ENCODE results near the gene A2ML1. TPM values are rescaled to one million over a fixed set of nuclear protein-coding genes. Genes with fewer than 3 reads are reported as not detected.
"Not testable (repeated sequence)": the region's sequence is repeated elsewhere in the genome, so short reads cannot be mapped to it uniquely, and the experiment has no call there.

The A2ML1 gene
- 0.18 TPM in 1 of 2 replicates, not detected in the other for polyA plus RNA-seq (2014; cell fraction: cytosol; rRNA removed)
- polyA plus RNA-seq (2014; cell fraction: nucleus; rRNA removed), result not detected in 2 replicates

DNA sequence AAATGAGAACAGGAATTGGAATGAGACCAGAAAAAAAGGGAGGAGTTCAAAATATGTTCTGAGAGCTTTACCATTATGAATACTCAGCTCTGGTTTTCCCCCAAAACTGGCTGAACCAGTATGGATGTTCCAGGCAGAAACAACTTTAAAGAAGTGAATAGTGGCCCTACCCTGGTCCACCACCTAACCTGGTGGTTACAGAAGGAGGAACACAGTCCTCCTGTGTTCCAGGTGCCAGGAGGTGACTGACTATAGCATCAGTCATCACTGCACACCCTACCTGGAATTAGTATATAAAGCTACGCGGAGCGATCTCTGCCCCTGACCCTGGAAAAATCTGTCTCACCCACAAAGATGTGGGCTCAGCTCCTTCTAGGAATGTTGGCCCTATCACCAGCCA is at the start of gene A2ML1:
TSS of gene A2ML1 (plus strand) at position 324 of the 400 bp plus-strand sequence. CDS start at position 355, 31 bp downstream.
- DNase-seq (ENCODE audit: low spot score), result no peak

DNA sequence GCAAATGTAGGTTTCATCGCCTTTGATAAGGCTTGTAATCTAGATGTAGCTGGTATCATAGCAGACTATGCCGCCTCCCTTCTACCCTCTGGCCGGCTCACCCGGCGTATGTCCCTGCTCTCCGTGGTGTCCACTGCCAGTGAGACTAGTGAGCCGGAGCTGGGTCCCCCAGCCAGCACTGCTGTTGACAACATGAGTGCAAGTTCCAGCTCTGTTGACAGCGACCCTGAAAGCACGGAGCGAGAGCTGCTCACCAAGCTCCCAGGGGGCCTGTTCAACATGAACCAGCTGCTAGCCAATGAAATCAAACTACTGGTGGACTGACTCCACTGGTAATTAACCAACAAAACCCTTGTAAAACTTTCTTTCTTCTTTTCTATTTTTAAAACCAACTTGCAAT is 49.0 kb upstream of the A2ML1 start:
- no peak for DNase-seq (ENCODE audit: low spot score)

DNA sequence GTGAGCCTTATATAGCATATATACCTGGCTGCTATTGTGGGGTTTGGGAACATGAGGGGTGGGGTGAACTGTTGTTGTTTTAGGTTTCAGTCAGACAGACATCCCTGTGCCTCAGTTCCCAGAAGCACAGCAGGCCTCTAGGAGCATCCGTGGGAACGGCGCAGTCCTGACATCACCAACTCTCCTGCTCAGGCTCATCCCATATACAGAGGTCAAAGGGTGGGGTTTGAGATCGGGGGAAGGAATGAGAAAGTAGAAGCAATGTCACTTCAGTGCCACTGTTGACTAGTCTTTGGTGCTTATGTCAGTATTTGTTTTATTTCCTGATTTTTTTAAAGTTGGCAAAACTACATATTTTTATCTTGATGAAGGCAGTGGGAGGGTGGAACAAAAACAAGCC is 43.1 kb upstream of the A2ML1 start:
- no peak for DNase-seq (ENCODE audit: low spot score)

- no peak for DNase-seq (ENCODE audit: low spot score)
Observed at GRCh38 chr12:8779862-8780261, 42.6 kb upstream of the A2ML1 start.

DNA sequence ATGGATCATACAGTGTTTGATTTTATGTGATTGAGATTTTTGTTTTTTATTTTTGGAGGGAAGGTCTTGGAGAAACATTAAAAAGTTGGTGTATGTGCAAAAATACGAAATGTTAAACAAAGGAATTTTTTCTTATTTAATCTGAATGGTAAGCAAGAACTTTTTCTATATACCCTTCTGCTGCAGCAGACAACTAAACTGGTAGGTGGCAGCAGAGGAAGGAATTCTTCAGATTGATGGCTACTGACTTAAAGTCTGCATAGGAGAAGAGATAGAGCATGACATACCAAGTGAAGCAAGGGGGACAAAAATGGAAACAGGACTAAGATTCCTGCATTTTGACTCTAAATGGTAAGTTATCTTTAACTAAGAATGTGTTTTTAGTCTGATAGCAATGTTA is 42.0 kb upstream of the A2ML1 start:
- DNase-seq (ENCODE audit: low spot score), result peak; percentile 29

DNA sequence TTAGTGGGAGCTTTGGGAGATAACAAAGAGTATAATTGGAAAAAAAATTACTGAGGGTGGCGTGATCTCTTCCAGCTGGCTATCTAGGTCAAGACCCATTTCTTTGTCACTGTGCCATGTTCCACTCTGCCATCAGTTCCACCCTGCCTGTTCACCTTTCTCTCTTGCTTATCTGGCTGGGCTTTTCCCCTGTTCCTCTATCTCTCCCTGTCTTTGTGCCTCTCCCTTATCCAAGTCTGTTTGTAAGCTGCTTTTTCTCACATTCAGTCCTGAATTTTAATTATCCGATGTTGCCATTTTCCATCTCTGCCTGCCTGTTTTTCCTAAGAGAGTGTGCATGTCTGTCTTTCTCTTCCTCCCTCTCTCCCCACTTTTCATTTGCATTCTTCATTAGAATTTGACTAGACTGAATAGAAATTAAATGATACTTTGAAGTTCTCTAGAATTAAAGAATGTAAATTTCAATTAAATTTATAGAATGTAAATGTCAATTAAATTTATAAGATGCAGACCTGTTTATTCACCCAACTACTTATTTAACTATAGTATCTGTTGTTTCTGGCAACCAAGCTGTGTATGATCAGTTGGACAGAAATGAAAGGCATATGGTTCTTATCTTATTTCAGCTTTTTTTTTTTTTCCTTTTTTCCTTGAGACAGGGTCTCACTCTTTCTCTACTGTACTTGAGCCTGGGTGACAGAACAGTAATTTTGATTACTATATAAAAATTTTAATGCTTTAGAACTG is 40.9 kb upstream of the A2ML1 start:
- peak; percentile 32 for DNase-seq (ENCODE audit: low spot score)

GRCh38 chr12:8784290-8784888 is 38.0 kb upstream of the A2ML1 start:
- peak; percentile 45 for DNase-seq (ENCODE audit: low spot score)

- no peak for DNase-seq (ENCODE audit: low spot score)
Observed at GRCh38 chr12:8785499-8785898, 36.9 kb upstream of the A2ML1 start.

DNA sequence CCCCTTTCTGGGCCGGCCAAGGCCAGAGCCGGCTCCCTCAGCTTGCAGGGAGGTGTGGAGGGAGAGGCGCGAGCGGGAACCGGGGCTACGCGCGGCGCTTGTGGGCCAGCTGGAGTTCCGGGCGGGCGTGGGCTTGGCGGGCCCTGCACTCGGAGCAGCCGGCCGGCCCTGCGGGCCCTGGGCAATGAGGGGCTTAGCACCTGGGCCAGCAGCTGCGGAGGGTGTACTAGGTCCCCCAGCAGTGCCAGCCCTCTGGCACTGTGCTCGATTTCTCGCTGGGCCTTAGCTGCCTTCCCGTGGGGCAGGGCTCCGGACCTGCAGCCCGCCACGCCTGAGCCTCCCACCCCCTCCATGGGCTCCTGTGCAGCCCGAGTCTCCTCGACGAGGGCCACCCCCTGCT is 35.2 kb upstream of the A2ML1 start:
- DNase-seq (ENCODE audit: low spot score), result not testable (repeated sequence)

GRCh38 chr12:8788706-8789105 is 33.7 kb upstream of the A2ML1 start:
- DNase-seq (ENCODE audit: low spot score), result not testable (repeated sequence)

GRCh38 chr12:8789341-8790013 is 32.9 kb upstream of the A2ML1 start:
- DNase-seq (ENCODE audit: low spot score), result not testable (repeated sequence)

GRCh38 chr12:8793226-8793625 is 29.2 kb upstream of the A2ML1 start:
- DNase-seq (ENCODE audit: low spot score), result not testable (repeated sequence)

DNA sequence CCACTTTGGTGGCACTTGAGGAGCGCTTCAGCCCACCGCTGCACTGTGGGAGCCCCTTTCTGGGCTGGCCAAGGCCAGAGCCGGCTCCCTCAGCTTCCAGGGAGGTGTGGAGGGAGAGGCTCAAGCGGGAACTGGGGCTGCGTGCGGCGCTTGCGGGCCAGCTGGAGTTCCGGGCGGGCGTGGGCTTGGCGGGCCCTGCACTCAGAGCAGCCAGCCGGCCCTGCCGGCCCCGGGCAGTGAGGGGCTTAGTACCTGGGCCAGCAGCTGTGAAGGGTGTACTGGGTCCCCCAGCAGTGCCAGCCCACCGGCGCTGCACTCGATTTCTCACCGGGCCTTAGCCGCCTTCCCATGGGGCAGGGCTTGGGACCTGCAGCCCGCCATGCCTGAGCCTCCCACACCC is 27.8 kb upstream of the A2ML1 start:
- DNase-seq (ENCODE audit: low spot score), result not testable (repeated sequence)

GRCh38 chr12:8796831-8797626 is 25.4 kb upstream of the A2ML1 start:
- no peak for DNase-seq (ENCODE audit: low spot score)

DNA sequence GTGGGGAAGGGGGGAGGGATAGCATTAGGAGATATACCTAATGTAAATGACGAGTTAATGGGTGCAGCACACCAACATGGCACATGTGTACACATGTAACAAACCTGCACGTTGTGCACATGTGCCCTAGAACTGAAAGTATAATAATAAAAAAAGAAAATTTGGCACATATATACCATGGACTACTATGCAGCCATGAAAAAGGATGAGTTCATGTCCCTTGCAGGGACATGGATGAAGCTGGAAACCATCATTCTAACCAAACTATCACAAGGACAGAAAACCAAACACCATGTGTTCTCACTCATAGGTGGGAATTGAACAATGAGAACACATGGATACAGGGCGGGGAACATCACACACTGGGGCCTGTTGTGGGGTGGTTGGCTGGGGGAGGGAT is 21.2 kb upstream of the A2ML1 start:
- DNase-seq (ENCODE audit: low spot score), result not testable (repeated sequence)

DNA sequence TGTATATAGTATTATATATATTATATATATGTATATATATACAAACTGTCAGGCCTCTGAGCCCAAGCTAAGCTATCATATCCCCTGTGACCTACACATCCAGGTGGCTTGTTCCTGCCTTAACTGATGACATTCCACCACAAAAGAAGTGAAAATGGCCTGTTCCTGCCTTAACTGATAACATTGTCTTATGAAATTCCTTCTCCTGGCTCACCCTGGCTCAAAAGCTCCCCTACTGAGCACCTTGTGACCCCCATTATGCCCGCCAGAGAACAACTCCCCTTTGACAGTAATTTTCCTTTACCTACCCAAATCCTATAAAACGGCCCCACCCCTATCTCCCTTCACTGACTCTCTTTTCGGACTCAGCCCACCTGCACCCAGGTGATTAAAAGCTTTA is 17.6 kb upstream of the A2ML1 start:
- DNase-seq (ENCODE audit: low spot score), result not testable (repeated sequence)

DNA sequence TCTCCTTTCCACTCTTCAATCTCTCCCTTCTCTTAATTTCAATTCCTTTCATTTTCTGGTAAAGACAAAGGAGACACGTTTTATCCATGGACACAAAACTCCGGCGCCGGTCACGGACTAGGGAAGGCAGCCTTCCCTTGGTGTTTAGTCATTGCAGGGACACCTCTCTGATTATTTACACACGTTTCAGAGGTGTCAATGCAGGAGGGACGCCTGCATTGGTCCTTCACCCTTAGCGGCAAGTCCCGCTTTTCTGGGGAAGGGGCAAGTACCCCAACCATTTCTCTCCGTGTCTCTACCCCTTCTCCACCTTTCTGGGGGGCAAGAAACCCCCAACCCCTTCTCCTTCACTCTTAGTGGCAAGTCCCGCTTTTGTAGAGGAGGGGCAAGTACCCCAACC is 16.9 kb upstream of the A2ML1 start:
- DNase-seq (ENCODE audit: low spot score), result not testable (repeated sequence)

DNA sequence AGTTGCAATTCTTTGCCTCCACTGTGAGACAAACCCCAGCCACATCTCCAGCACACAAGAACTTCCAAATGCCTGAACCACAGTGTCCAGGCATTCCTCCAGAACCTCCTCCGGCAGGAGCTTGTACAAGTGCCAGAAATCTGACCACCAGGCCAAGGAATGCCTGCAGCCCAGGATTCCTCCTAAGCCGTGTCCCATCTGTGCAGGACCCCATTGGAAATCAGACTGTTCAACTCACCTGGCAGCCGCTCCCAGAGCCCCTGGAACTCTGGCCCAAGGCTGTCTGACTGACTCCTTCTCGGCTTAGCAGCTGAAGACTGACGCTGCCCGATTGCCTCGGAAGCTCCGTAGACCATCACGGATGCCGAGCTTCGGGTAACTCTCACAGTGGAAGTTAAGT is 15.3 kb upstream of the A2ML1 start:
- DNase-seq (ENCODE audit: low spot score), result not testable (repeated sequence)

DNA sequence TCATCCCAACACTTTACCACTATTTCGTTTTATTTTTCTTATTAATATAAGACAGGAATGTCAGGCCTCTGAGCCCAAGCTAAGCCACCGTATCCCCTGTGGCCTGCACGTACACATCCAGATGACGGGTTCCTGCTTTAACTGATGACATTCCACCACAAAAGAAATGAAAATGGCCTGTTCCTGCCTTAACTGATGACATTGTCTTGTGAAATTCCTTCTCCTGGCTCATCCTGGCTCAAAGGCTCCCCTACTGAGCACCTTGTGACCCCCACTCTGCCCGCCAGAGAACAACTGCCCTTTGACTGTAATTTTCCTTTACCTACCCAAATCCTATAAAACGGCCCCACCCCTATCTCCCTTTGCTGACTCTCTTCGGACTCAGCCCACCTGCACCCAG is 12.3 kb upstream of the A2ML1 start:
- DNase-seq (ENCODE audit: low spot score), result not testable (repeated sequence)

DNA sequence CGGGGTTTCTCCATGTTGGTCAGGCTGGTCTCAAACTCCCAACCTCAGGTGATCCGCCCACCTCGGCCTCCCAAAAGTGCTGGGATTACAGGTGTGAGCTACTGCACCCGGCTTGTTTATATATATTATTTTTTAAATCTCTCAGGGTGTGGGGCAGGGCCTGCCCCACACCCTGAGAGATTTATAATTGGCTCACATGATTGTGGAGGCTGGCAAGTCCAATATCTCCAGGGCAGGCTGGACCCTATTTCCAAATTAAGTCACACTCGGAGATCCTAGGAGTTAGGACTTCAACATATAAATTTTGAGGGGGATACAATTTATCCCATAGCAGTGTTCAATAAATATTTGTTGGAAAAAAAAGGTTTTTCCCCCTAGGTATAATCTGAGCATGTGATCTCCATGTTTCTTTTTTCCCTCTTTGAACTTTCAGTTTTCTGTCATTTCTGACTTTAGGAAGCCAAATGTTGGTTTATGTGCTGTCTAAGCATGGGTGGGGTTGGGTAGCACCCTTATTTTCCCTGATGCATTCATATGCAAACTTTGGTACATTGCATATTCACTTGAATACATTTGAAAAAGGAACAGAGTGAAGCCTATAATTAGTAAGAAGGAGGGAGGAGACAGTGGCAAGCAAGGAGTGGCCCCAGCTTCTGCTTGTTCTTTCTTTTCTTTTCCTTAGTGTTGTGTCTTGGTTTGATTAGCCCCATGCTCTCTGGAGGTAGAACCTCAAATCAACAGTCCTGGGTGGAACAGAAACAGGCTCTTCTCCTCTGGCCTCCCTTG is 8.7 kb upstream of the A2ML1 start:
- DNase-seq (ENCODE audit: low spot score), result no peak
